ENCODE measurements around the gene COG5. TPM values are rescaled to one million over a fixed set of nuclear protein-coding genes. Genes with fewer than 3 reads are reported as not detected.

Gene COG5
- total and polyA plus RNA-seq, 2 of the 4 experiments (the other 2 are of a cell fraction): 18.5 to 27.4 TPM

DNA sequence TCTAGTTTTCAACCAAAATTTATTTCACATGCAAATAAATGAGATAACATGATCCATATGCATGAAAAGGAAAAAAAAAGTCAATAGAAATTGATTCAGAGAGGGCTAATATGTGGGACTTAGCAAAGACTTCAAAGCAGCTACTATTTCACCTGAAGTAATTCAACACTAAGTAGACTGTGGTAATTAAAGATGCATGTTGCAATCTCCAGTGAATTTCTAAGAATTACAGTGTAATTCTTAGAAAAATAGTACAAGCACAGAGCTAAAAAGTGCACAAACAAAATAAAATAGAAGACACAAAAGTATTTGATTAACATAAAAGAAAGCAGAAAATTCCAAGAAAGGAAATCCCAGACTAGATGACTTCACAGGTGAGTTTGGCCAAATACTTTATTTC is 68.2 kb downstream of the COG5 start:
- DNase-seq: no peak
- no peak for ATAC-seq (ENCODE audit: low read depth)
- H3K4ac ChIP-seq (ENCODE audit: low read depth, low read length): no peak overlapping the region
- no peak overlapping the region for H2AFZ ChIP-seq (replicated peaks; ENCODE audit: low read length, poor library complexity)
- H3K9me1 ChIP-seq (ENCODE audit: insufficient read depth, low read length): no peaks in the 10 kb centered on the region; the same call in 1 of the 2 replicates
- H3K79me1 ChIP-seq (ENCODE audit: low read depth in 1 of 2, low read length in 2 of 2): peaks cover 26 to 50% of the 10 kb centered on the region in 2 experiments
- H3K18ac ChIP-seq (ENCODE audit: low read depth, low read length): no peak overlapping the region
- no peak overlapping the region for H3K9ac ChIP-seq (ENCODE audit: low read depth, low read length)
- no peak overlapping the region for H2AK9ac ChIP-seq (replicated peaks; ENCODE audit: low read depth, low read length, poor library complexity)
- no peaks in the 10 kb centered on the region for H3K27me3 ChIP-seq (ENCODE audit: control insufficient read depth, insufficient read depth, low read length)
- TF ChIP-seq MXI1 (IDR thresholded peaks at IDR 0.05; ENCODE audit: borderline replicate concordance, low read depth, low read length): no peak
- no peak for TF ChIP-seq NFE2L2 (IDR thresholded peaks at IDR 0.05; ENCODE audit: low read depth, low read length)
- TF ChIP-seq, protein P1, sequence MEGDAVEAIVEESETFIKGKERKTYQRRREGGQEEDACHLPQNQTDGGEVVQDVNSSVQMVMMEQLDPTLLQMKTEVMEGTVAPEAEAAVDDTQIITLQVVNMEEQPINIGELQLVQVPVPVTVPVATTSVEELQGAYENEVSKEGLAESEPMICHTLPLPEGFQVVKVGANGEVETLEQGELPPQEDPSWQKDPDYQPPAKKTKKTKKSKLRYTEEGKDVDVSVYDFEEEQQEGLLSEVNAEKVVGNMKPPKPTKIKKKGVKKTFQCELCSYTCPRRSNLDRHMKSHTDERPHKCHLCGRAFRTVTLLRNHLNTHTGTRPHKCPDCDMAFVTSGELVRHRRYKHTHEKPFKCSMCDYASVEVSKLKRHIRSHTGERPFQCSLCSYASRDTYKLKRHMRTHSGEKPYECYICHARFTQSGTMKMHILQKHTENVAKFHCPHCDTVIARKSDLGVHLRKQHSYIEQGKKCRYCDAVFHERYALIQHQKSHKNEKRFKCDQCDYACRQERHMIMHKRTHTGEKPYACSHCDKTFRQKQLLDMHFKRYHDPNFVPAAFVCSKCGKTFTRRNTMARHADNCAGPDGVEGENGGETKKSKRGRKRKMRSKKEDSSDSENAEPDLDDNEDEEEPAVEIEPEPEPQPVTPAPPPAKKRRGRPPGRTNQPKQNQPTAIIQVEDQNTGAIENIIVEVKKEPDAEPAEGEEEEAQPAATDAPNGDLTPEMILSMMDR (conservative IDR thresholded peaks at IDR 0.05; ENCODE audit: low read depth, low read length): no peak
- TF ChIP-seq, protein P2, sequence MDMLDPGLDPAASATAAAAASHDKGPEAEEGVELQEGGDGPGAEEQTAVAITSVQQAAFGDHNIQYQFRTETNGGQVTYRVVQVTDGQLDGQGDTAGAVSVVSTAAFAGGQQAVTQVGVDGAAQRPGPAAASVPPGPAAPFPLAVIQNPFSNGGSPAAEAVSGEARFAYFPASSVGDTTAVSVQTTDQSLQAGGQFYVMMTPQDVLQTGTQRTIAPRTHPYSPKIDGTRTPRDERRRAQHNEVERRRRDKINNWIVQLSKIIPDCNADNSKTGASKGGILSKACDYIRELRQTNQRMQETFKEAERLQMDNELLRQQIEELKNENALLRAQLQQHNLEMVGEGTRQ (IDR thresholded peaks at IDR 0.05; ENCODE audit: low read depth, low read length): no peak
- TF ChIP-seq RFX5 (IDR thresholded peaks at IDR 0.05; ENCODE audit: low read depth, low read length): no peak
- no peak for TF ChIP-seq SMC3 (IDR thresholded peaks at IDR 0.05; ENCODE audit: low read depth, low read length)
- TF ChIP-seq RAD21 (IDR thresholded peaks at IDR 0.05; ENCODE audit: low read length): no peak
- TF ChIP-seq RCOR1 (IDR thresholded peaks at IDR 0.05; ENCODE audit: insufficient replicate concordance, low read length): no peak
- H3K9me3 ChIP-seq (ENCODE audit: control insufficient read depth, insufficient read depth, low read length): no peaks in the 10 kb centered on the region
- H3K4me3 ChIP-seq (ENCODE audit: insufficient read depth, low read depth, low read length): no peak overlapping the region
- CTCF ChIA-PET: no interaction called here
- intact Hi-C loops (cut with micrococcal nuclease): no loop called here
- no peaks in the 10 kb centered on the region for H3K4me1 ChIP-seq (ENCODE audit: control insufficient read depth, insufficient read depth, low read length)
- no peaks in the 10 kb centered on the region for H3K36me3 ChIP-seq (ENCODE audit: control insufficient read depth, insufficient read depth, low read length)
- BruUV-seq (replicated peaks): no TSS peak
- H3K27ac ChIP-seq (ENCODE audit: insufficient read depth, low read length): no peak overlapping the region
- no peak overlapping the region for H2BK5ac ChIP-seq (ENCODE audit: low read depth, low read length, poor library complexity, severe bottlenecking)
- no peak overlapping the region for H2BK120ac ChIP-seq (ENCODE audit: low read depth, low read length)
- no peak overlapping the region for H4K5ac ChIP-seq (ENCODE audit: low read depth, low read length)
- H2BK20ac ChIP-seq (ENCODE audit: low read depth, low read length): no peak overlapping the region
- in situ Hi-C loops (cut with MboI; ENCODE audit: low sequenced_read_pairs): no loop called here
- no peak overlapping the region for H4K8ac ChIP-seq (ENCODE audit: low read depth in 2 of 2, low read length in 2 of 2)
- dilution Hi-C loops (cut with HindIII; ENCODE audit: low sequenced_read_pairs, unreplicated experiment): no loop called here
- POLR2A ChIA-PET (ENCODE audit: unreplicated experiment): interaction anchor here (0.6 kb wide), 1 partner anchor 163 kb away, joined by 4 read pairs; no protein-coding TSS in a partner anchor
- H4K91ac ChIP-seq (ENCODE audit: insufficient read depth, low read depth, low read length): no peak overlapping the region
- H2AK5ac ChIP-seq (ENCODE audit: low read depth, low read length): no peak overlapping the region
- no peak overlapping the region for H3K56ac ChIP-seq (ENCODE audit: extremely low read depth, insufficient read depth, low read length)
- no peak overlapping the region for H3K4me2 ChIP-seq (ENCODE audit: low read depth, low read length)
- H4K20me1 ChIP-seq (ENCODE audit: insufficient read depth, low read length): peaks cover 22% of the 10 kb centered on the region; the same call in 1 of the 2 replicates
- H2BK15ac ChIP-seq (ENCODE audit: low read depth, low read length): no peak overlapping the region
- H3K23ac ChIP-seq (ENCODE audit: low read depth, low read length): no peak overlapping the region
- no peak overlapping the region for H3K14ac ChIP-seq (replicated peaks; ENCODE audit: low read depth, low read length)

All from IMR-90 (cell line).